SKM-1 (cell line): ENCODE data around the gene KCNG4.
A peak's percentile ranks its signal among the peaks of the same experiment; 100 is the strongest.

Source experiments
- DNase-seq: peaks from one replicate; lab custom pipeline; 2025; ENCODE audit not compliant: unreplicated experiment; lab: John Stamatoyannopoulos, UW

KCNG4 gene

DNA sequence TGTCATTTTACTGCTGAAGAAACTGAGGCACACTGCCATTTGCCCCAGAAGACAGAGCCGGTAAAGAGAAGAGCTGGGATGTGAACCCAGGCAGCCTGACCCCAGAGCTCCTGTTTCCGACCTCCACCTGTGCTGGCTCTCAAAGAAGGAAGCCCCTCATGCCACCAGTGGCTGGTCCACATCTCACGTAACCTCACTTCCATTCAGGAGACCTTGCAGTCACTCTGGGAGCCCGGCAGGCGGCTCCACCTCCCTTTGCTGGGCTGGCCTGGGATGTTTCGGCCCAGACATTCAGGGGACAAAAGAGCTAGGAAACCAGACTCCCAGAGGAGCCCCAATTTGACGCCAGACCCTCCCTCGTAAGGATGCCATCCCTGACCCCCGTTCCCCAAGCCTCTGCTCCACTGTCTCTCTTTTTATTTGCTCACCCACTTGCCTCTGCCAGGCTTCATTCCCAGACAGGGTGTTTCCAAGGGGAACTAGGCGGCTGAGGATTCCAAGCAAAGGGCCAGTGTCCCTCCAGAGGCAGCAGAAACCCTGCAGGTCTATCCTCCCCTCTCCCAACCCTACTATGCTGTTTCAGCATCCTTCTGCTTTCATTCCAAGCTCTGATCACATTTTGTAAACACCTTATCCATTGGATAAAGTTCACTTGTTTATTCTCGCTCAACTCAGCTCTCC, 55.8 kb downstream of the KCNG4 start:
- no peak for DNase-seq

DNA sequence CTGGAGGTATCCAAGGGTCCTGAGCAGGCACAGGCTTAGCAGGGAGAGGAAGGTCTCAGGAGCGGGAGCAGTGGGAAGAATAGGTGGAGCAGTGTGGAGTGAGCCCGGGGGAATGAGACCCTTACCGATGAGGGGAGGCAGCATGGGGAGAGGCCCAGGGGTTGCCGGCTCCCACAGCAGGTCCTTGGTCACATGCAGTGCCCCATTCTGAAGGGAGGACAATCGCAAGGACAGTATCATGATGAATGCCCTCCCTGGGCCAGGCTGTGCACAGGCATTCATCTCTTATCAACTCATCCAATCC, 56.3 kb downstream of the KCNG4 start:
- DNase-seq: no peak

DNA sequence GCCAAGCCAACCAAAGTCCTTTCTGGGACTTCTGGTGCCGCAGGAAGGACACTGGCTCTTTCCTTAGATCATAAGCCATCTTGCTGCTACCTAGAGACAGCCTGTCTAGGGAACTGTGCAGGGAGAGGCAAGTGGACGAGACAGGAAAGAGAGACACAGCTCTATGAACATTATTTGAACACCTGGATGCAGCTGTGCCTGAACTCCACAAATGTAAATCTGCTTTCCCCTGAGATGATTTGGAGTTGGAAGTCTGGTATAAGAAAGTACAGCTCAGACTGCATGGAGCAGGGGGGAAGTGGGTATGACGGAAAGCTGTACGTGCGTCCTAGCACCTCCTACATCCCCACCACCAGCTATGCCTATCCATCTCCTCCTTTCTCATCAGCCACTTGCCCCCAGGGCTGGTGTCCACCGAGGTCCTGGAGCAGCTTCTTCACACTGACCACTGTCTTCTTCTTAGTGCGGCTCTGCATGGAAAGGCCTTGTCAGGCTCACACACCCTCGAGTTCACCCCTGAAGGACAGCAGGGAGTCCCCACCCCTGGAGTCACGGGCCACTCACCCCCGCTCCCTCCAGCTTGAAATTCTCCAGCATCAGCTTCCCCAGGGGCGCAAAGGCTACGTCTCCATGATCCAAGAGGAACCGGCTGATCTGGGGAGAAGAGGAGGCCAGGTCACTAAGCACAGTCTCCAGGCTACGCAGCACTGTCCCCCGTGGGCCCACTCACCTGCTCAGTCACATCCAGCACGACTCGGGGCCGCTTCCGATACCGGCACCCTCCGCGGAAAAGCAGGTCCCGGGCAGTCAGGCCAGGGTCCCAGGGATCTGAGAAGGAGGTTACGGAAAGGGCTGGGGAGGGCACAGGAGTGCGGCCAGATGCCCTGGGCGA, 56.9 kb downstream of the KCNG4 start:
- no peak for DNase-seq

DNA sequence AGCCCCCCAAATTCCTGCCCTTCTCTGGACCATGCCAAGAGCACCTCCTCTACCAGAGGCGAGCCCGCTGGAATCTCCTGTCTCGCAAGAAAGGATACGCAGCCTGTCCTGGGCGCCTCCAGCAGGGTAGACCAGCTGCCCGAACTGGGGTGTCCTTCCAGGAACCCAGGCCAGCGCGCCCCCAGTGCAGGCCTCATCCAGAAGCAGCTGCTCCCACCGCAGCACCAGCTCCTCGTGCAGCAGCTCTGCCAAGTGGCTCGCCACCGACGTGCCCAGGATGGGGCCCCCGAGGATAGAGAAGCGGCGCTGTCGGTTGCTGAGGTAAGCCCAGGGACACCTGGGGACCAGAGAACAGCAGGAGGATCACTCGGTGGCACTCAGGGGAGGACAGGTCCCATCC, 57.7 kb downstream of the KCNG4 start:
- DNase-seq: no peak

DNA sequence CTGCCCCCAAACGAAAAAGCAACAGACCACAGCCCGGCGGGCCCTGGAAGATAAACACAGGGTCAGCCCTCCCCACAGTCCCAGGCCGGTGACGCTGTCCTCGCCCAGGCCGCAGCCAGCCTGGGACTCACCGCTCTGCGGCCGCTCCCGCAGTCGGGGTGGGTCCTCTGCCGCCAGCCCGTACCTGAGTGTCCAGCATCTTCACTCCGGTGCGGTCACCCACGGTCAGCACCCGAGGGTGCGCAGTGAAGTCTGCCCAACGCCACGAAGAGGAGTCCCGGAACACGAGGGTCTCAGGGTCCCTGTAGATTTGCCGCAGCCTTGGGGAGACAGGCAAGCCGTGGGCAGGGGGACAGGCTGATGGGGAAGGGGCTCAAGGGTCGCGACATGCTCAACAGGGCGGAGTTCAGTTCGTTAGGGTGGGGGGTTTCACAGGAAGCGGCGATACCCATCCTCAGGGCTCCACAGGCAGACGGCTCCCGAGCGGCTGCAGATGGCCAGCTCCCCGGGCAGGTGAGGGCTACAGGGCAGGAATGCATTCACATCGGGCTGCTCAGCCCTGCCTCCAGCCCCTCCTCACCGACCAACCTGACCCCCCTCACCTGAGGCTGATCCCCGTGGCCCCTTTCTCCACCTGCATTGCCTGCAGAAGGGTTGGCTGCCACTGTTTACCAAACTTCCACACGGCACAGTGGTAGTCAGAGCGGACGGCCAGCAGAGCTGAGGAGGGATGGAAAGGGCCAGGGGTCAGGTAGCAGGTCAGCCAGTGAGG, 58.5 kb downstream of the KCNG4 start:
- no peak for DNase-seq

DNA sequence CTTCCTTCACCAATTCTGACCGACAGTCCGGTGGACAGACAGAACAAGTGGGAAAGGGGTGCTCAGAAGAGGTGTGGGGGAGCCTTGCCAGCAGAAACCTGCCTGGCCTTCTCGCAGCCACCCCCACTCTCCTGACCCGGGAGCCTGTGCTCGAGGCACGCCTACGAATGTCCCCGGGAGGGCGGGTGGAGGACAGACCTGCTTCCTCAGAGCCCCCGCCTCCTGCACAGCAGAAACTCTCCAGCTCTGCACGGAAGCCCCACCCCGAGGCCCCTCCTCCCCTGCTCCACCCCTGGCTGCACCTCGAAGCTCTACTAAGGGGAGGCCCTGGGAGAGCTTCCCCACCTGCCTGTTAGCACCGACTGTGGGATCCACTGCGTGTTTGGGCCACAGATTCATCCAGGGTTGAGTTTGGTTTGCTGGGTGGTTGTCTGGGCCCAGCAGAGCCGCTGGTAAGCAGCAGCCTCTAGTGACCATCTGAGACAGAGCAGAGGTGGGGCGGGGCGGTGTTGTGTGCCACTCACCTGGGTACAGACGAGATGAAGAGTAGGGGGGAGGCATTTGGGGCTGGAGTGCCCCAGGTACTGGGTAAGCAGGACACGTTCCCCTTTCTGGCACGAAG, 59.2 kb downstream of the KCNG4 start:
- DNase-seq: no peak

DNA sequence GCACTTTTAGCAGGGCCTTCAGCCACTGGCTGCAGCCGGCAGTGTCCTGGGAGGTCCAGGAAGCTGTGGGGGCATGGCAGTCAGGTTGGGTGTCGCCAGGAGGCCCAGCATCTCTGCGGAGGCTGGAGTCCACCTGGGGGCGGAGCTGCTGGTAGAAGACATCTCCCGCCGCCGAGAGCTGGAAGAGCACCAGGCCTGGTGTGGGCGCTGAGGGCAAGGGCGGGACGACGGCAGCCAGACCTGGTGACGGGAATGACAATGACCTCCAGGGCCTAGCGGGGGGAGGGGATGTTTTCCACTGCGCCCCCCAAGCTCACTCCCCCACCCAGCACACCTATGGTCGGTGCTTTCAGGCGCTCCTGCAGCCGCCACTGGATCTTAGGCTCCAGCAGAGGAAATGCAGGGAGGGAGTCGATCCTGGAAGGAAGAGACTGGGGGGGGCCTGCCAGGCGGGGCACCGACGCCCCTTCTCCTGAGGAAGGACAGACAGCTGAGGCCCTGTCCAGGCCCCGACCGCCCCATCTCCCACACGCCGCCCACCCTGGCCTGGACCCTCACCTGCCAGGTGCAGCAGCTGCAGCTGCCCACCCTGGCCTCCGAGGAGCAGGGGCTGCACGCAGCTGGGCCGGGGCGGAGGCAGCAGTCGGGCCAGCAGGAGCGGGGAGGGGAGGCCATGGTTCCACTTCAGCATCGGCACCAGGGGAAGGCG, 60.0 kb downstream of the KCNG4 start:
- DNase-seq: no peak

DNA sequence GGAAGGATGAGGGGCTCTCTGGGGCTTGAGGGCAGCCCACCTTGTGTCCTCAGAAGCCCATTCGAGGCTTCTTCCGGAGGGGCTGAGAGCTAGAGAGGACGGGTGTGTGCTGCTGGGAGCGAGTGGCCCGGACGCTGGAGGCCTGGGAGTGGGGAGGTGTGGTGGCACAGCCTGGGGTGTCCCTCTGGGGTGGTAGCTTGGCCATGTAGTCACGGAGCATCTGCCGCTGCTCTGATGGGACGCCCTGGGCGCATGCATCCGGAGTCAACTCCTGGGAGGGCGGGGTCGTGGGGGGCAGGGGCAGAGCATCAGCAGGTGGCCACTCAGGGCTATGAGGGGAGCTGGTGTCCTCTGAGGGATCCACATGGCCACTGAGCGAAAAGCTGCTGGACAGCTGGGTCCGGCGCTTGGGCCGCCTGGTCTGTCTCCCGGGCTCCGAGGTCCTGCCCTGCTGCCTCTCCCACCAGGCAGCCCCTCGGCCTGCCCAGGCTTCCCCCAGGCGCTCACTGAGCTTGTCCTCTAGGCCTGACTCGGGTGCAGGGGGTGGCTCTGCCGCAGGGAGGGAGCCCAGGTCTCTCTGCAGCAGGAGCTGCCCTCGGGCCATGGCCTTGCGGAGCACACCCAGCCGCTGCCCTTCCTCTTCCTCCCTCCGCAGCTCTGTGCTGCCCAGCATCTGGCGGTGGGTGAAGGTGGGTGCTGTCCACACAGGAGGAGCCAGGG, 60.8 kb downstream of the KCNG4 start:
- no peak for DNase-seq

DNA sequence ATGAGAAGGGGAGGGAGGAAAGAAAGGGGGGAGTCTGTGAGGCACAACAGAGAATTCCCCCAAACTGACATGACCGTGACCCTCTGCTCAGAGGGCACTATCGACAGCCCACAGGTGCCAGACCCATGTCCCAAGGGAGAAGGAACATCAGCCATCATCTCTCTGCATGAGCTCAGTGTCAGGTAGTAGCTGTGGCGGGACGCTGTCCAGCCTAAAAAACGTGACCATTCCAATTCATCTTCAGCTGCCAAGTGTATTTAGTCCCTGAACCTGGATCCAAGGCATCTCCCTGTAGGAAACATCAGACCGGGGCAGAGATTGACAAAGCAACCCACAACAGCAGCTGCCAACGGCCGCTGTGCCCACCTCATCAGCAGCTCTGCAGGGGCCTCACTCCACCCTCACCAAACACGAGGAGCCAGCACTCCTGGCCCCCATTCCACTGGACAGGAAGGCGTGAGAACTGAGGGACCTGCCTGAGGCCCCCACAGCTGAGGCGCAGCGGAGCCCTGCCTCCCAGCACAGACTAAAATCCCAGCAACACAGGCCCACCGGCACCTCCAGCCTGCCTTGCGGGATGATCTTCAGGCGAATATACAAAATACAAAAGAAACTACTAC, 61.6 kb downstream of the KCNG4 start:
- no peak for DNase-seq

DNA sequence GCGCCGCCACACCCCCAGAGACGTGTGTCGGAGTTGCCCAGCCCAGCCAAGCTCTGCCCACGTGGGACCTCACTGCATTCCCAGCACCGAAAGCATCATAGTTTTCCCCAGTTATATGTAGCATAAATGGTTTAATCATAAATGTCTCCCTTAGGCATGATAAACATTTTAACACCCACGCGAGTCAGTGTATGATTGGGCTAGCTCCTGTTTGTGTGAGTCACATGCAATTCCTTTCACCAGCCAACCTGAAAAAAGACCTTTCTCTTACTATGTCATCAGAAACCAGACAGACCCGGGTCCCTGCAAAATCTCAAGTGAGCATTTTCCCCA, 62.1 kb downstream of the KCNG4 start:
- no peak for DNase-seq

DNA sequence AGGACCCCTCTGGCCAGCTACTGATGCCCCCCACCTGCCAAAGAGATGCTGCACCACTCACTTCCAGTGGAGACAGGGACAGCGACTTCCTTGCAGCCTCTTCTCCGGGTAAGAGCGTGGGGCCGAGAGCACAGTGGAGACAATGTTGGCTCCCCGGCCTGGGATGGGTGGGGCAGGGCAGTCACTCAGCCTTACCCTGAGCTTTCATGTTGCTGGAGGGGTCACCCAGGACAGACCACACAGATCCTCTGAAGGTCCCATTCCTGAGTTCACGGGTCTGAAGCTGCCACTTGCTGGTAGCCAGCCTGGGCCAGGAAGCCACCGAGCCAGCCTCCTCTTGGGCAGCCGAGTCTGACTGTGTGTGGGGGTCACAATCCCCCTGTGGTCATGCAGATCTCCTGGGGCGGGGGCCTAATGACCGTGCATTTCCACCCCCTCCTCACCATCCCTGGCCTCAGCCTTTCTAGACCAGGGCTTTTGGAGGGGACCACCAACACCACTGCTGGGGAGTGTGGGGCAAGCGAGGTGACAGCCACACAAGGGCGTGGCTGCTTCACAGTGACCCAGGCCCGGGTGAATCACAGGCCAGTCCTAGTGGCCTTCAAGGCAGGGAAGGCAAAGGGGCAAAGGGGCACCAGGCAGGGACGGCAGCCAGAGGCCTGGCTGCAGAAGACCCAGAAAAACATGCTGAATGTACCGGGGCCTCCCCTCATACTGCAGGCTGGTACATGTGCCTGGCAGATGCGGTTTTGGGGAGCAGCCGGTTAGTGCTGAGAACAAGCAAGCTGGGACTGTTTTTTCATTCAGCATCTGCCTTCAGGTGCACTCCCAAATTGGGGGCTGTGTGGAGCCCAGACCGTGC, 63.4 kb downstream of the KCNG4 start:
- DNase-seq: no peak

DNA sequence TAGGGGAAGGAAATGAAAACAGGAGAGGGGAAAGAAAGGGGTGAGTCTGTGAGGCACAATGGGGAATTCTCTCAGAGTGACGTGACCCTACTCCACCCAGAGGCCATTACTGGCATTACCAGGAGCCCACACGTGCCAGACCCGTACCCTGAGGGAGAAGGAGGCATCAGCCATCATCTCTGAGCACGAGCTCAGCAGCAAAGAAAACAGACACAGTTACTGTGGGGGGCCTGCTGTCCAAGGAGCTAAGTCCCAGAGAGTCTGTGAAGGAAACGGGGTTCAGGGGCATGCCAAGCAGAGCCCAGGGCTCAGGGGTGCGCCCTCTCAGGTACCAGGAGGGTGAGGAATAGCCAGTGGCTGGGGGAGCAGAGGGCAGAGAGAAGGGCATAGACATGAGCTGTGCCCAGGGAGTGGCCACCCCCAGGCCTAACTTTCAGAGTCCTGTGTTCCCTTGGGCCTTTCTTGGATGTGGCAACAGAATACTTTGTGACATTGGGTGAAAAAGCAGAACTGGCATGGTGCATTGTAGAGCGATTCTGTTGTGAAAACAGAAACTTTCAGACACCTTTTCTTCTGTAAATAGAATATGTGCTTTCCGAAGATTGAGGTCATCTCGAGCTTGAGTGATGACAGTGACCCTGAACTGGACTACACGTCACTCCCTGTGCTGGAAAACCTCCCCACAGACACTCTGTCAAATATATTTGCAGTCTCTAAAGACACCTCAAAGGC, 64.3 kb downstream of the KCNG4 start:
- DNase-seq: peak; percentile 29

DNA sequence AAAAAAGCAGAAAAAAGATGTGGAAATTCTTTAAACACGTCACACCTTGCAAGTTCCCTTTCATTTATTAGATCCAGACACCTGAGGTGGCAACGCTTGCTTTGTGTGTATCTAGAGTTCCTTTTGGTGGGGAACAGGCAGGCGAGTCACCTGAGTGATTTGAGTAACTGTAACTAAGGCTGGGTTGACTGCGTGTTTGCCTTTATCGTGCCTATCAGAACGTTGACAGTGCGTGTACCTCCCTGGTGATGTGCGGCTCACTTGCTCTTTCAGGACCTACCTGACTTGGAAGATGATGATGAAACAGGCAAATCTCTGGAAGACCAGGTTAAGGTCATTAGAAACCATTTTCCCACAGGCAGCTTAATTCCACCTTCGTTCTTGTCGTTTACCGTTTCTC, 65.4 kb downstream of the KCNG4 start:
- DNase-seq: no peak

DNA sequence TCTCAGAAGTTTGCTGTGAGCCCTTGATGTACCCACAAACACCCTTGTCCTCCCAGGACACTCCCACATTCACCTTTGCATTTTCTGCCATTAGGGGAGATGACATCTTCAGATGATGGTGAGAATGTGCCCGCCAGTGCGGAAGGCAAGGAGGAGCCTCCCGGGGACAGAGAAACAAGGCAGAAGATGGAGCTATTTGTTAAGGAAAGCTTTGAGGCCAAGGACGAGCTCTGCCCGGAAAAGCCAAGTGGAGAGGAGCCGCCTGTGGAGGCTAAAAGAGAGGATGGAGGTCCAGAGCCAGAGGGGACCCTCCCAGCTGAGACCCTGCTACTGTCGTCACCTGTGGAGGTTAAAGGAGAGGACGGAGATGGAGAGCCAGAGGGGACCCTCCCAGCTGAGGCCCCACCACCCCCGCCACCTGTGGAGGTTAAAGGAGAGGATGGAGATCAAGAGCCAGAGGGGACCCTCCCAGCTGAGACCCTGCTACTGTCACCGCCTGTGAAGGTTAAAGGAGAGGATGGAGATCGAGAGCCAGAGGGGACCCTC, 70.0 kb downstream of the KCNG4 start:
- DNase-seq: no peak
